Gastroesophageal sphincter (tissue), 4 donors: ENCODE data around the gene AZIN2. TPM values are rescaled to one million over a fixed set of nuclear protein-coding genes. Genes with fewer than 3 reads are reported as not detected.
"Not testable (repeated sequence)": the region's sequence is repeated elsewhere in the genome, so short reads cannot be mapped to it uniquely, and the experiment has no call there.

ENCODE experiments used
- ATAC-seq: fragments of 150-250 bp; one replicate; pipeline ENCODE4 v1.9.1; 2016; ENCODE audit warnings: mild to moderate bottlenecking, moderate library complexity
- H3K27ac ChIP-seq, 4 donors: fragments of 200-600 bp; sonication (generic) in 3 of 4; 1 replicate in 3 of 4; 2 replicates in 1 of 4; pipeline ENCODE4 v1.5.1; 2016 to 2019
- H3K27me3 ChIP-seq: fragments of 200-600 bp; sonication (generic); one replicate; pipeline ENCODE4 v1.5.1; 2019
- H3K36me3 ChIP-seq, 2 donors: fragments of 200-600 bp; sonication (generic); one replicate each; pipeline ENCODE4 v1.5.1; 2019; ENCODE audit warnings: control low read depth in 1 of 2
- H3K4me1 ChIP-seq, 3 donors: fragments of 200-600 bp; sonication (generic); 1 replicate in 2 of 3; 2 replicates in 1 of 3; pipeline ENCODE4 v1.5.1; 2016 to 2019; ENCODE audit warnings: control low read depth in 2 of 3
- H3K4me3 ChIP-seq, 2 donors: fragments of 200-600 bp; sonication (generic); one replicate each; pipeline ENCODE4 v1.5.1; 2019; ENCODE audit warnings: mild to moderate bottlenecking in 1 of 2, moderate library complexity in 1 of 2
- H3K9me3 ChIP-seq, 3 donors: fragments of 200-600 bp; sonication (generic); one replicate each; pipeline ENCODE4 v1.5.1; 2017 to 2019; ENCODE audit warnings: control low read depth in 2 of 3
- CTCF ChIP-seq, 4 experiments: fragments of 200-600 bp in 2 of 4; fragments of 450-650 bp in 2 of 4; sonication (generic) in 1 of 4; IDR thresholded peaks; one replicate each; pipeline ENCODE4 v1.5.1; 2017 to 2019; ENCODE audit warnings: antibody characterized with exemption in 4 of 4, mild to moderate bottlenecking in 2 of 4, moderate library complexity in 2 of 4
- EP300 ChIP-seq: sonication (generic); formaldehyde crosslinking; IDR thresholded peaks from one replicate; pipeline ENCODE4 v1.6.1; 2017; ENCODE audit warnings: antibody characterized with exemption, mild to moderate bottlenecking
- POLR2A ChIP-seq, 2 donors: fragments of 450-650 bp; IDR thresholded peaks; one replicate each; pipeline ENCODE4 v1.6.1; 2017; ENCODE audit warnings: antibody characterized with exemption in 2 of 2, mild to moderate bottlenecking in 2 of 2, moderate library complexity in 1 of 2
- POLR2AphosphoS5 ChIP-seq: sonication (generic); formaldehyde crosslinking; IDR thresholded peaks from one replicate; pipeline ENCODE4 v1.6.1; 2017; ENCODE audit warnings: antibody characterized with exemption
- whole genome bisulfite sequencing, 2 donors: methylation state at CpG; one replicate each; pipeline ENCODE4 v1.1.5; 2018; ENCODE audit warnings: low coverage in 1 of 2; 5-methylcytosine and 5-hydroxymethylcytosine counted together
- total RNA-seq, 4 donors: library from RNA; depleted of rRNA; stranded (reverse); fragments of >200 nt; gene quantifications; one replicate each; pipeline ENCODE4 v1.1.0, GENCODE V29; 2016

The AZIN2 gene
- total RNA-seq, 4 donors from 2014 or later, result 0.31 to 6.4 (median 2.8) TPM

GRCh38 chr1:33043267-33044092 lies 37.5 kb upstream of the AZIN2 start:
- no peak for TF ChIP-seq POLR2AphosphoS5
- TF ChIP-seq POLR2A (IDR thresholded peaks at IDR 0.05), result no peak
- Histone ChIP-seq H3K27me3 (no peaks in the 10 kb centered on the region), H3K9me3 (no peaks in the 10 kb centered on the region), H3K4me3 (no peak overlapping the region), H3K4me1 (no peaks in the 10 kb centered on the region), H3K36me3 (no peaks in the 10 kb centered on the region), H3K27ac (no peak overlapping the region)
- 67 to 68% methylated on average over 6 to 7 of the region's 8 CpGs for WGBS, 2 donors
- no peak for ATAC-seq

- Histone ChIP-seq H3K9me3 (no peaks in the 10 kb centered on the region), H3K27ac (no peak overlapping the region), H3K4me3 (no peak overlapping the region), H3K4me1 (peaks cover 0 to 4% (median 0%) of the 10 kb centered on the region in 3 donors), H3K27me3 (no peaks in the 10 kb centered on the region), H3K36me3 (no peaks in the 10 kb centered on the region)
- 49% methylated on average over 2 of the region's 2 CpGs; no CpG with 5 or more reads in 1 of the 2 donors for WGBS, 2 donors
- ATAC-seq, result no peak
- TF ChIP-seq POLR2AphosphoS5 (no peak), EP300 (no peak), CTCF (IDR thresholded peaks at IDR 0.05) (no peak), POLR2A (IDR thresholded peaks at IDR 0.05) (no peak)
These were observed 35.7 kb upstream of the AZIN2 start for GRCh38 chr1:33045246-33045645.

GRCh38 chr1:33045814-33046213 lies 35.1 kb upstream of the AZIN2 start:
- no peak overlapping the region for H3K27ac ChIP-seq
- no peaks in the 10 kb centered on the region for H3K27me3 ChIP-seq
- peaks cover 0 to 10% (median 0%) of the 10 kb centered on the region in 3 donors for H3K4me1 ChIP-seq
- TF ChIP-seq EP300 (no peak), POLR2AphosphoS5 (no peak), POLR2A (IDR thresholded peaks at IDR 0.05) (no peak), CTCF (IDR thresholded peaks at IDR 0.05) (no peak)
- WGBS, 2 donors, result 63 to 90% methylated on average over 2 to 4 of the region's 6 CpGs
- H3K36me3 ChIP-seq, result no peaks in the 10 kb centered on the region
- H3K4me3 ChIP-seq, result no peak overlapping the region
- ATAC-seq, result no peak
- no peaks in the 10 kb centered on the region for H3K9me3 ChIP-seq

GRCh38 chr1:33046234-33046633 lies 34.7 kb upstream of the AZIN2 start:
- not testable (repeated sequence) for H3K9me3 ChIP-seq, H3K27me3 ChIP-seq, H3K27ac ChIP-seq, ATAC-seq, H3K4me3 ChIP-seq, H3K36me3 ChIP-seq
- H3K4me1 ChIP-seq, result peaks cover 0 to 10% (median 0%) of the 10 kb centered on the region in 3 donors
- WGBS, 2 donors, result 88 to 95% methylated on average over 3 to 4 of the region's 4 CpGs

GRCh38 chr1:33047290-33047689 lies 33.7 kb upstream of the AZIN2 start:
- H3K27me3 ChIP-seq, result no peaks in the 10 kb centered on the region
- H3K4me3 ChIP-seq, result no peak overlapping the region
- 90 to 100% methylated on average over 2 of the region's 2 CpGs for WGBS, 2 donors
- H3K36me3 ChIP-seq, result no peaks in the 10 kb centered on the region
- no peak overlapping the region for H3K27ac ChIP-seq
- no peak for TF ChIP-seq POLR2A (IDR thresholded peaks at IDR 0.05)
- TF ChIP-seq POLR2AphosphoS5, result no peak
- TF ChIP-seq CTCF (IDR thresholded peaks at IDR 0.05), result no peak
- TF ChIP-seq EP300, result no peak
- H3K9me3 ChIP-seq, result no peaks in the 10 kb centered on the region
- H3K4me1 ChIP-seq, result peaks cover 0 to 10% (median 0%) of the 10 kb centered on the region in 3 donors
- ATAC-seq, result no peak

- 87 to 88% methylated on average over 2 of the region's 2 CpGs for WGBS, 2 donors
- TF ChIP-seq POLR2AphosphoS5, result no peak
- no peak for TF ChIP-seq CTCF (IDR thresholded peaks at IDR 0.05)
- no peak for TF ChIP-seq EP300
- TF ChIP-seq POLR2A (IDR thresholded peaks at IDR 0.05), result no peak
- ATAC-seq, result no peak
These were observed 33.1 kb upstream of the AZIN2 start for GRCh38 chr1:33047839-33048305.

More at GRCh38 chr1:33047839-33048305, 33.1 kb upstream of the AZIN2 start:
- peaks cover 0 to 10% (median 0%) of the 10 kb centered on the region in 3 donors for H3K4me1 ChIP-seq
- no peaks in the 10 kb centered on the region for H3K9me3 ChIP-seq
- H3K27me3 ChIP-seq, result no peaks in the 10 kb centered on the region
- H3K4me3 ChIP-seq, result no peak overlapping the region
- H3K27ac ChIP-seq, result no peak overlapping the region
- H3K36me3 ChIP-seq, result no peaks in the 10 kb centered on the region
